GM23338 (cell line): Measurements from ENCODE around the gene SGCD. TPM values are rescaled to one million over a fixed set of nuclear protein-coding genes. Genes with fewer than 3 reads are reported as not detected.

ENCODE experiments used
- ATAC-seq: fragments of 200-7000 bp; cut with Tn5 transposase; 3 replicates; pipeline ENCODE4 v1.9.1; 2020
- DNase-seq: peaks from one replicate; pipeline ENCODE4 v3.0.0-alpha.2; 2015; ENCODE audit warnings: low spot score
- H2AFZ ChIP-seq: fragments of 200-600 bp; sonication (generic); 2 replicates; pipeline ENCODE4 v1.8.0; 2016; ENCODE audit warnings: antibody characterized with exemption, mild to moderate bottlenecking, moderate library complexity
- H3F3A ChIP-seq: fragments of 200-600 bp; sonication (generic); replicated peaks from 2 replicates; pipeline ENCODE4 v1.8.0; 2017; ENCODE audit warnings: antibody characterized with exemption, mixed run types, low read depth
- H3K27ac ChIP-seq: fragments of 200-600 bp; sonication (generic); 2 replicates; pipeline ENCODE4 v1.6.1; 2016; ENCODE audit warnings: low read depth
- H3K27me3 ChIP-seq: fragments of 200-600 bp; sonication (generic); 2 replicates; pipeline ENCODE4 v1.8.0; 2016; ENCODE audit warnings: mild to moderate bottlenecking, mixed run types, moderate library complexity; ENCODE audit not compliant: insufficient read depth
- H3K36me3 ChIP-seq: fragments of 200-600 bp; sonication (generic); 2 replicates; pipeline ENCODE4 v1.8.0; 2016; ENCODE audit warnings: mild to moderate bottlenecking; ENCODE audit not compliant: insufficient read depth
- H3K4me1 ChIP-seq: fragments of 200-600 bp; sonication (generic); 2 replicates; pipeline ENCODE4 v1.8.0; 2016; ENCODE audit warnings: mild to moderate bottlenecking, moderate library complexity; ENCODE audit not compliant: insufficient read depth
- H3K4me2 ChIP-seq: fragments of 200-600 bp; sonication (generic); 2 replicates; pipeline ENCODE4 v1.7.1; 2017; ENCODE audit warnings: mixed run types
- H3K4me3 ChIP-seq: fragments of 200-600 bp; sonication (generic); 2 replicates; pipeline ENCODE4 v1.6.1; 2016; ENCODE audit warnings: mixed run types
- H3K79me2 ChIP-seq: fragments of 200-600 bp; sonication (generic); replicated peaks from 2 replicates; pipeline ENCODE4 v1.8.0; 2017; ENCODE audit warnings: mild to moderate bottlenecking; ENCODE audit not compliant: insufficient read depth
- H3K9me2 ChIP-seq: fragments of 200-600 bp; sonication (generic); 2 replicates; pipeline ENCODE4 v1.8.0; 2017; ENCODE audit not compliant: insufficient read depth
- H4K20me1 ChIP-seq: fragments of 200-600 bp; sonication (generic); replicated peaks from 2 replicates; pipeline ENCODE4 v1.8.0; 2017; ENCODE audit warnings: mild to moderate bottlenecking; ENCODE audit not compliant: insufficient read depth
- H3K27ac Mint-ChIP-seq: 2 replicates; pipeline ENCODE4 v1.8.0; 2020; ENCODE audit warnings: inconsistent platforms, mild to moderate bottlenecking, moderate library complexity, mixed read lengths
- H3K27me3 Mint-ChIP-seq: 3 replicates; pipeline ENCODE4 v1.8.0; 2022; ENCODE audit warnings: low read depth, mild to moderate bottlenecking, moderate library complexity, mixed read lengths, inconsistent platforms; ENCODE audit not compliant: insufficient read depth, poor library complexity
- H3K36me3 Mint-ChIP-seq: 3 replicates; pipeline ENCODE4 v1.8.0; 2021; ENCODE audit warnings: low read depth, mild to moderate bottlenecking, inconsistent platforms, moderate library complexity, mixed read lengths
- H3K4me1 Mint-ChIP-seq: 3 replicates; pipeline ENCODE4 v1.8.0; 2020; ENCODE audit warnings: mild to moderate bottlenecking, inconsistent platforms, mixed read lengths
- H3K4me3 Mint-ChIP-seq: 3 replicates; pipeline ENCODE4 v1.8.0; 2021; ENCODE audit warnings: moderate library complexity, mild to moderate bottlenecking, inconsistent platforms, mixed read lengths
- H3K9me3 Mint-ChIP-seq: 3 replicates; pipeline ENCODE4 v1.8.0; 2020; ENCODE audit warnings: moderate library complexity, mild to moderate bottlenecking, inconsistent platforms, mixed read lengths
- EZH2 ChIP-seq: fragments of 200-600 bp; sonication (generic); IDR thresholded peaks from one replicate; pipeline ENCODE4 v1.8.0; 2017; ENCODE audit warnings: antibody characterized with exemption, mild to moderate bottlenecking, low read depth; ENCODE audit not compliant: unreplicated experiment
- EZH2phosphoT487 ChIP-seq: fragments of 200-600 bp; sonication (generic); IDR thresholded peaks from one replicate; pipeline ENCODE4 v1.8.1; 2018; ENCODE audit warnings: antibody characterized with exemption; ENCODE audit not compliant: unreplicated experiment
- JUNB ChIP-seq: IDR thresholded peaks from one replicate; pipeline ENCODE4 v1.6.1; 2016; ENCODE audit warnings: antibody characterized with exemption; ENCODE audit not compliant: unreplicated experiment
- POLR2AphosphoS5 ChIP-seq: IDR thresholded peaks from 2 replicates; pipeline ENCODE4 v1.6.1; 2016; ENCODE audit warnings: antibody characterized with exemption, low read depth
- STAT1 ChIP-seq: IDR thresholded peaks from one replicate; pipeline ENCODE4 v1.6.1; 2016; ENCODE audit warnings: antibody characterized with exemption; ENCODE audit not compliant: unreplicated experiment
- ZNF114 ChIP-seq: fragments of 250-450 bp; sonication (Bioruptor Pico); IDR thresholded peaks from 2 replicates; pipeline ENCODE4 v1.5.0; 2020; ENCODE audit warnings: mild to moderate bottlenecking, moderate library complexity
- ZNF331 ChIP-seq: fragments of 250-450 bp; sonication (Bioruptor Pico); IDR thresholded peaks from 2 replicates; pipeline ENCODE4 v1.5.0; 2020; ENCODE audit warnings: low read depth, mild to moderate bottlenecking, moderate library complexity
- polyA plus RNA-seq: library from polyadenylated mRNA; unstranded; fragments of >200 nt; fragmentation: Nextera tagmentation; extraction: Ambion mirVana; gene quantifications from 2 replicates; pipeline ENCODE4 v1.2.1, GENCODE V29; 2016
- total RNA-seq: library from RNA; depleted of rRNA; stranded (reverse); fragments of >200 nt; shearing (Covaris generic); gene quantifications from 2 replicates; pipeline ENCODE4 v1.2.3, GENCODE V29; 2014
- TF ChIP-seq, protein P1 (sequence below), 2 experiments: fragments of 200-600 bp in 1 of 2; sonication (generic) in 1 of 2; conservative IDR thresholded peaks; 2 replicates each; pipeline versions ENCODE4 v1.5.1 to v1.6.1; 2016 to 2017; ENCODE audit warnings: antibody characterized with exemption in 2 of 2, low read depth in 2 of 2, mild to moderate bottlenecking in 2 of 2, moderate library complexity in 1 of 2
- TF ChIP-seq, protein P2 (sequence below): IDR thresholded peaks from 2 replicates; pipeline ENCODE4 v1.6.1; 2016; ENCODE audit warnings: antibody characterized with exemption
- TF ChIP-seq, protein P3 (sequence below): fragments of 250-450 bp; sonication (Bioruptor Pico); IDR thresholded peaks from 2 replicates; pipeline ENCODE4 v1.5.0; 2020; ENCODE audit warnings: mild to moderate bottlenecking, moderate library complexity

Gene SGCD
- total and polyA plus RNA-seq, 2 experiments from 2014 or later, result 0.03 to 0.05 TPM

DNA sequence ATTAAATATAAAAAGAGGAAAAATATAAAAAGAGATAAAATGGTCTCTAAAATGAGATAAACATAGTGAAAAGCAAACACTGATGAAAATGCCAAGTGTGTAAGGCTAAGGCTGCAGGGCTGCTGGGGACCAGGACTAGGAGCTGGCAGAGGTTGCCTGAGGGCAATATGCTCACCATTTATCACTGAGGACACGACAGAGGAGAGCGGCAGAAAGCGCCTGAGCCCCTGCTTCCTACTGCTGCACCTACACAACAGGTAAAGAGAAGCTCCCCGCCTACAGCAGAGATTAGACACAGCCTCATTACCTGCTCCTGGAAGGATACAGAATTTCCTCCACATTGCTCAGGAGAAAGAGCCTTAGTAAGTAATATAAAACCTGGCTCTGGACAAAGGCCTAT lies 452.5 kb downstream of the SGCD start:
- Mint-ChIP-seq H3K4me1 (no peaks in the 10 kb centered on the region), H3K4me3 (no peak overlapping the region), H3K27ac (no peak overlapping the region), H3K36me3 (peaks cover 7% of the 10 kb centered on the region; the same call in 2 of the 3 replicates), H3K27me3 (peaks cover 3% of the 10 kb centered on the region), H3K9me3 (peaks cover 7% of the 10 kb centered on the region; the same call in 2 of the 3 replicates)
- no peak for ATAC-seq
- DNase-seq, result no peak
- Histone ChIP-seq H3K79me2 (no peaks in the 10 kb centered on the region), H3K4me3 (no peak overlapping the region), H3K27me3 (no peaks in the 10 kb centered on the region), H3F3A (no peaks in the 10 kb centered on the region), H3K4me1 (no peaks in the 10 kb centered on the region), H3K9me2 (0 out of 2 replicates have a peak, but pooled peaks cover 8% of the 10 kb centered on the region), H4K20me1 (no peaks in the 10 kb centered on the region), H2AFZ (peak overlapping the region; percentile 15; the same call in 1 of the 2 replicates), H3K27ac (no peak overlapping the region), H3K36me3 (no peaks in the 10 kb centered on the region), H3K4me2 (no peak overlapping the region)
- TF ChIP-seq, protein P1, sequence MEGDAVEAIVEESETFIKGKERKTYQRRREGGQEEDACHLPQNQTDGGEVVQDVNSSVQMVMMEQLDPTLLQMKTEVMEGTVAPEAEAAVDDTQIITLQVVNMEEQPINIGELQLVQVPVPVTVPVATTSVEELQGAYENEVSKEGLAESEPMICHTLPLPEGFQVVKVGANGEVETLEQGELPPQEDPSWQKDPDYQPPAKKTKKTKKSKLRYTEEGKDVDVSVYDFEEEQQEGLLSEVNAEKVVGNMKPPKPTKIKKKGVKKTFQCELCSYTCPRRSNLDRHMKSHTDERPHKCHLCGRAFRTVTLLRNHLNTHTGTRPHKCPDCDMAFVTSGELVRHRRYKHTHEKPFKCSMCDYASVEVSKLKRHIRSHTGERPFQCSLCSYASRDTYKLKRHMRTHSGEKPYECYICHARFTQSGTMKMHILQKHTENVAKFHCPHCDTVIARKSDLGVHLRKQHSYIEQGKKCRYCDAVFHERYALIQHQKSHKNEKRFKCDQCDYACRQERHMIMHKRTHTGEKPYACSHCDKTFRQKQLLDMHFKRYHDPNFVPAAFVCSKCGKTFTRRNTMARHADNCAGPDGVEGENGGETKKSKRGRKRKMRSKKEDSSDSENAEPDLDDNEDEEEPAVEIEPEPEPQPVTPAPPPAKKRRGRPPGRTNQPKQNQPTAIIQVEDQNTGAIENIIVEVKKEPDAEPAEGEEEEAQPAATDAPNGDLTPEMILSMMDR (conservative IDR thresholded peaks at IDR 0.05; ENCODE audit: low read depth in 2 of 2), result no peak
- TF ChIP-seq STAT1 (no peak), JUNB (no peak), ZNF114 (CRISPR knock-in tag) (no peak), ZNF331 (no peak), EZH2 (no peak)

DNA sequence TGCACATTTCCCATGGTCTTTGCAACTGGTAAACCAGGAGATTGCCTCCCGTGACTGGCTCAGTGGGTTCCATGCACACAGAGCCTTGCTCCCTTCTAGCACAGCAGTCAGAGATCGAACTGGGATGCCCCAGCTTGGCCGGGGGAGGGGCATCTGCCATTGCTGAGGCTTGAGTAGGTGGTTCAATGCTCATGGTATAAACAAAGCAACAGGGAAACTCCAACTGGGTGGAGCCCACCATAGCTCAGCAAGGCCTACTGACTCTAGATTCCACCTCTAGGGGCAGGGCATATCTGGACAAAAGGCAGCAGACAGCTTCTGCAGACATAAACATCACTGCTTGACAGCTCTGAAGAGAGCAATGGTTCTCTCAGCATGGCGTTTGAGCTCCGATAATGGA lies 456.1 kb downstream of the SGCD start:
- no peaks in the 10 kb centered on the region for H3K79me2 ChIP-seq
- no peak overlapping the region for H3K4me2 ChIP-seq
- no peak for DNase-seq
- no peaks in the 10 kb centered on the region for H3K27me3 ChIP-seq
- H4K20me1 ChIP-seq, result no peaks in the 10 kb centered on the region
- no peaks in the 10 kb centered on the region for H3K4me1 Mint-ChIP-seq
- H3K4me3 ChIP-seq, result no peak overlapping the region
- peak overlapping the region; percentile 66; the same call in 1 of the 2 replicates for H2AFZ ChIP-seq
- H3K27ac Mint-ChIP-seq, result no peak overlapping the region
- H3K9me2 ChIP-seq, result peaks cover 8% of the 10 kb centered on the region; the same call in 1 of the 2 replicates
- peaks cover 14% of the 10 kb centered on the region for H3K36me3 Mint-ChIP-seq
- no peaks in the 10 kb centered on the region for H3F3A ChIP-seq
- H3K4me1 ChIP-seq, result no peaks in the 10 kb centered on the region
- no peaks in the 10 kb centered on the region for H3K27me3 Mint-ChIP-seq
- no peak overlapping the region for H3K4me3 Mint-ChIP-seq
- H3K36me3 ChIP-seq, result no peaks in the 10 kb centered on the region
- ATAC-seq, result no peak
- peaks cover 19% of the 10 kb centered on the region for H3K9me3 Mint-ChIP-seq
- H3K27ac ChIP-seq, result no peak overlapping the region
- no peak for TF ChIP-seq EZH2phosphoT487
- TF ChIP-seq, protein P2, sequence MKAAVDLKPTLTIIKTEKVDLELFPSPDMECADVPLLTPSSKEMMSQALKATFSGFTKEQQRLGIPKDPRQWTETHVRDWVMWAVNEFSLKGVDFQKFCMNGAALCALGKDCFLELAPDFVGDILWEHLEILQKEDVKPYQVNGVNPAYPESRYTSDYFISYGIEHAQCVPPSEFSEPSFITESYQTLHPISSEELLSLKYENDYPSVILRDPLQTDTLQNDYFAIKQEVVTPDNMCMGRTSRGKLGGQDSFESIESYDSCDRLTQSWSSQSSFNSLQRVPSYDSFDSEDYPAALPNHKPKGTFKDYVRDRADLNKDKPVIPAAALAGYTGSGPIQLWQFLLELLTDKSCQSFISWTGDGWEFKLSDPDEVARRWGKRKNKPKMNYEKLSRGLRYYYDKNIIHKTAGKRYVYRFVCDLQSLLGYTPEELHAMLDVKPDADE, result no peak
- TF ChIP-seq JUNB, result no peak
- TF ChIP-seq, protein P3, sequence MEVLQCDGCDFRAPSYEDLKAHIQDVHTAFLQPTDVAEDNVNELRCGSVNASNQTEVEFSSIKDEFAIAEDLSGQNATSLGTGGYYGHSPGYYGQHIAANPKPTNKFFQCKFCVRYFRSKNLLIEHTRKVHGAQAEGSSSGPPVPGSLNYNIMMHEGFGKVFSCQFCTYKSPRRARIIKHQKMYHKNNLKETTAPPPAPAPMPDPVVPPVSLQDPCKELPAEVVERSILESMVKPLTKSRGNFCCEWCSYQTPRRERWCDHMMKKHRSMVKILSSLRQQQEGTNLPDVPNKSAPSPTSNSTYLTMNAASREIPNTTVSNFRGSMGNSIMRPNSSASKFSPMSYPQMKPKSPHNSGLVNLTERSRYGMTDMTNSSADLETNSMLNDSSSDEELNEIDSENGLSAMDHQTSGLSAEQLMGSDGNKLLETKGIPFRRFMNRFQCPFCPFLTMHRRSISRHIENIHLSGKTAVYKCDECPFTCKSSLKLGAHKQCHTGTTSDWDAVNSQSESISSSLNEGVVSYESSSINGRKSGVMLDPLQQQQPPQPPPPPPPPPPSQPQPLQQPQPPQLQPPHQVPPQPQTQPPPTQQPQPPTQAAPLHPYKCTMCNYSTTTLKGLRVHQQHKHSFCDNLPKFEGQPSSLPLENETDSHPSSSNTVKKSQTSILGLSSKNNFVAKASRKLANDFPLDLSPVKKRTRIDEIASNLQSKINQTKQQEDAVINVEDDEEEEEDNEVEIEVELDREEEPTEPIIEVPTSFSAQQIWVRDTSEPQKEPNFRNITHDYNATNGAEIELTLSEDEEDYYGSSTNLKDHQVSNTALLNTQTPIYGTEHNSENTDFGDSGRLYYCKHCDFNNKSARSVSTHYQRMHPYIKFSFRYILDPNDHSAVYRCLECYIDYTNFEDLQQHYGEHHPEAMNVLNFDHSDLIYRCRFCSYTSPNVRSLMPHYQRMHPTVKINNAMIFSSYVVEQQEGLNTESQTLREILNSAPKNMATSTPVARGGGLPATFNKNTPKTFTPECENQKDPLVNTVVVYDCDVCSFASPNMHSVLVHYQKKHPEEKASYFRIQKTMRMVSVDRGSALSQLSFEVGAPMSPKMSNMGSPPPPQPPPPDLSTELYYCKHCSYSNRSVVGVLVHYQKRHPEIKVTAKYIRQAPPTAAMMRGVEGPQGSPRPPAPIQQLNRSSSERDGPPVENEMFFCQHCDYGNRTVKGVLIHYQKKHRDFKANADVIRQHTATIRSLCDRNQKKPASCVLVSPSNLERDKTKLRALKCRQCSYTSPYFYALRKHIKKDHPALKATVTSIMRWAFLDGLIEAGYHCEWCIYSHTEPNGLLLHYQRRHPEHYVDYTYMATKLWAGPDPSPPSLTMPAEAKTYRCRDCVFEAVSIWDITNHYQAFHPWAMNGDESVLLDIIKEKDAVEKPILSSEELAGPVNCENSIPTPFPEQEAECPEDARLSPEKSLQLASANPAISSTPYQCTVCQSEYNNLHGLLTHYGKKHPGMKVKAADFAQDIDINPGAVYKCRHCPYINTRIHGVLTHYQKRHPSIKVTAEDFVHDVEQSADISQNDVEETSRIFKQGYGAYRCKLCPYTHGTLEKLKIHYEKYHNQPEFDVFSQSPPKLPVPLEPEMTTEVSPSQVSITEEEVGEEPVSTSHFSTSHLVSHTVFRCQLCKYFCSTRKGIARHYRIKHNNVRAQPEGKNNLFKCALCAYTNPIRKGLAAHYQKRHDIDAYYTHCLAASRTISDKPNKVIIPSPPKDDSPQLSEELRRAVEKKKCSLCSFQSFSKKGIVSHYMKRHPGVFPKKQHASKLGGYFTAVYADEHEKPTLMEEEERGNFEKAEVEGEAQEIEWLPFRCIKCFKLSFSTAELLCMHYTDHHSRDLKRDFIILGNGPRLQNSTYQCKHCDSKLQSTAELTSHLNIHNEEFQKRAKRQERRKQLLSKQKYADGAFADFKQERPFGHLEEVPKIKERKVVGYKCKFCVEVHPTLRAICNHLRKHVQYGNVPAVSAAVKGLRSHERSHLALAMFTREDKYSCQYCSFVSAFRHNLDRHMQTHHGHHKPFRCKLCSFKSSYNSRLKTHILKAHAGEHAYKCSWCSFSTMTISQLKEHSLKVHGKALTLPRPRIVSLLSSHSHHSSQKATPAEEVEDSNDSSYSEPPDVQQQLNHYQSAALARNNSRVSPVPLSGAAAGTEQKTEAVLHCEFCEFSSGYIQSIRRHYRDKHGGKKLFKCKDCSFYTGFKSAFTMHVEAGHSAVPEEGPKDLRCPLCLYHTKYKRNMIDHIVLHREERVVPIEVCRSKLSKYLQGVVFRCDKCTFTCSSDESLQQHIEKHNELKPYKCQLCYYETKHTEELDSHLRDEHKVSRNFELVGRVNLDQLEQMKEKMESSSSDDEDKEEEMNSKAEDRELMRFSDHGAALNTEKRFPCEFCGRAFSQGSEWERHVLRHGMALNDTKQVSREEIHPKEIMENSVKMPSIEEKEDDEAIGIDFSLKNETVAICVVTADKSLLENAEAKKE (CRISPR knock-in tag), result no peak
- TF ChIP-seq ZNF331, result no peak
- TF ChIP-seq, protein P1 (conservative IDR thresholded peaks at IDR 0.05; ENCODE audit: low read depth in 2 of 2), result no peak
- no peak for TF ChIP-seq POLR2AphosphoS5
- TF ChIP-seq ZNF114 (CRISPR knock-in tag), result no peak
- no peak for TF ChIP-seq STAT1
